PFSK-1 (cell line): ENCODE data around the gene SPIRE2.

Experiments used
- FOXP2 ChIP-seq: optimal IDR thresholded peaks from 2 replicates; pipeline ENCODE3; 2011; ENCODE audit warnings: borderline replicate concordance, control low read depth, inconsistent platforms; ENCODE audit not compliant: insufficient read depth; ENCODE audit errors: extremely low read length, extremely low read depth
- POLR2AphosphoS5 ChIP-seq: IDR thresholded peaks from 2 replicates; pipeline ENCODE4 v1.6.1; 2012; ENCODE audit warnings: low read depth, mild to moderate bottlenecking, control low read depth, low read length, moderate library complexity
- REST ChIP-seq, 2 experiments: IDR thresholded peaks; 2 replicates each; pipeline versions ENCODE4 v1.6.1 to v1.8.0; 2011 to 2012; ENCODE audit warnings: low read depth in 2 of 2, low read length in 2 of 2, control low read depth in 1 of 2, inconsistent platforms in 1 of 2, mild to moderate bottlenecking in 1 of 2, moderate library complexity in 1 of 2; ENCODE audit not compliant: insufficient read depth in 1 of 2
- SIN3A ChIP-seq: IDR thresholded peaks from 2 replicates; pipeline ENCODE4 v1.6.1; 2012; ENCODE audit warnings: mild to moderate bottlenecking, low read length, moderate library complexity, borderline replicate concordance; ENCODE audit not compliant: insufficient read depth
- TAF1 ChIP-seq: IDR thresholded peaks from 2 replicates; pipeline ENCODE4 v1.6.1; 2012; ENCODE audit warnings: low read length, control low read depth, borderline replicate concordance; ENCODE audit not compliant: insufficient read depth

Gene SPIRE2

DNA sequence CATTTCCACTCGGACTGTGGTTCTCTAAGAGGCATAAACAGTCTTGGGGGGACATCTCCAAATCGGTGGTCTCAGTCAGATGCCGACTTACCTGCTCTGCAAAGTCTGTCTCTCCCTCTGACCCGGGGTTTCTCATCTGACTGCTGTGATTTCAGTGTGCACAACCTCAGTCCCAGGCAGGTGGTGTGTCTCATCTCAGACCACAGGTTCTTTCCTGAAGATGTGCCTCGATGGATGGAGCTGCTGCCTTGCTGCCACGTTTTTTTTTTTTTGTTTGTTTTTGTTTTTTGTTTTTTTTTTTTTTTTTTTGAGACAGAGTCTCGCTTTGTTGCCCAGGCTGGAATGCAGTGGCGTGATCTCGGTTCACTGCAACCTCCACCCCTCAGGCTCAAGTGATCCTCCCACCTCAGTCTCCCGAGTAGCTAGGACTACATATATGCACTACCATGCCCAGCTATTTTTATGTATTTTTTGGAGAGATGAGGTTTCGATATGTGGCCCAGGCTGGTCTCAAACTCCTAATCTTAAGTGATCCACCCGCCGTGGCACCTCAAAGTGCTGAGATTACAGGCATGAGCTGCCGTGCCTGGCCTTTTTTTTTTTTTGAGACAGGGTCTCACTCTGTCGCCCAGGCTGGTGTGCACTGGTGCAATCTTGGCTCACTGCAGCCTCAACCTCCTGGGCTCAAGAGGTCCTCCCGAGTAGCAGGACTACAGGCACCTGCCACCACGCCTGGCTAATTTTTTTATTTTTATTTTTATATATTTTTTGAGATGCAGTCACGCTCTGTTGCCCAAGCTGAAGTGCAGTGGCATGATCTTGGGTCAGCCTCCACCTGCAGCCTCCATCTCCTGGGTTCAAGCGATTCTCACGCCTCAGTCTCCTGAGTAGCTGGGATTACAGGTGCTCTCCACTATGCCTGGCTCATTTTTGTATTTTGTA, 15.4 kb downstream of the SPIRE2 start:
- no peak for TF ChIP-seq POLR2AphosphoS5
- no peak for TF ChIP-seq SIN3A
- no peak for TF ChIP-seq REST (IDR thresholded peaks at IDR 0.05; ENCODE audit: insufficient read depth in 1 of 2, low read depth in 2 of 2, low read length in 2 of 2)
- no peak for TF ChIP-seq TAF1
- no peak for TF ChIP-seq FOXP2

DNA sequence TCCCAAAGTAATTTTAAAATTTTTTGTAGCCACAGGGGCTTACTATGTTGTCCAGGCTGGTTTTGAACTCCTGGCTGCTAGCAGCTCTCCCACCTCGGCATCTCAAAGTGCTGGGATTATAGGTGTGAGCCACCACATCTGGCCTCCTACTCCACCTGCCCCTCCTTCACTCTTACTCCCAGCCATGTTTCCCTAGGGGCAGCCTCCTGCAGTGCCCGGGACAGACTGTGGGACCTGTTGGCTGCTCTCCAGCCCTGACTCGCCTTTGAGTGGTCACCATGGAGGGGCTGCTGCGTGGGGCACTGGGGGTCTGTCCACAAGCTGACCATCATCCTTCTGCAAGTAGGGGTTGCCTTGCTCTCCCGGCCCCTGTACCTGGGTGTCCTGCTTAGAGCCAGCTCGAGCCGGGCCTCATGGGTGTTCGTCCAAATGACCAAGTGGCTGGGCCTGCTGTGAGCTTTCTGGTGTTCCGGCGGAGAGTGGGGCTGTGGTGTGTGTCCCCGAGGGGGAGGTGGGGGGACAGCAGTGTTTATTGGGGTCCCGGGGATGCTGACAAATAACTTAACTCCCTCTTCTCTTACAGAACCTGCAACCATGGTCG, 16.6 kb downstream of the SPIRE2 start:
- TF ChIP-seq SIN3A (no peak), REST (IDR thresholded peaks at IDR 0.05; ENCODE audit: insufficient read depth in 1 of 2, low read depth in 2 of 2, low read length in 2 of 2) (no peak), FOXP2 (no peak), TAF1 (no peak), POLR2AphosphoS5 (no peak)

GRCh38 chr16:89845417-89845816, 17.1 kb downstream of the SPIRE2 start:
- TF ChIP-seq SIN3A (no peak), POLR2AphosphoS5 (no peak)

DNA sequence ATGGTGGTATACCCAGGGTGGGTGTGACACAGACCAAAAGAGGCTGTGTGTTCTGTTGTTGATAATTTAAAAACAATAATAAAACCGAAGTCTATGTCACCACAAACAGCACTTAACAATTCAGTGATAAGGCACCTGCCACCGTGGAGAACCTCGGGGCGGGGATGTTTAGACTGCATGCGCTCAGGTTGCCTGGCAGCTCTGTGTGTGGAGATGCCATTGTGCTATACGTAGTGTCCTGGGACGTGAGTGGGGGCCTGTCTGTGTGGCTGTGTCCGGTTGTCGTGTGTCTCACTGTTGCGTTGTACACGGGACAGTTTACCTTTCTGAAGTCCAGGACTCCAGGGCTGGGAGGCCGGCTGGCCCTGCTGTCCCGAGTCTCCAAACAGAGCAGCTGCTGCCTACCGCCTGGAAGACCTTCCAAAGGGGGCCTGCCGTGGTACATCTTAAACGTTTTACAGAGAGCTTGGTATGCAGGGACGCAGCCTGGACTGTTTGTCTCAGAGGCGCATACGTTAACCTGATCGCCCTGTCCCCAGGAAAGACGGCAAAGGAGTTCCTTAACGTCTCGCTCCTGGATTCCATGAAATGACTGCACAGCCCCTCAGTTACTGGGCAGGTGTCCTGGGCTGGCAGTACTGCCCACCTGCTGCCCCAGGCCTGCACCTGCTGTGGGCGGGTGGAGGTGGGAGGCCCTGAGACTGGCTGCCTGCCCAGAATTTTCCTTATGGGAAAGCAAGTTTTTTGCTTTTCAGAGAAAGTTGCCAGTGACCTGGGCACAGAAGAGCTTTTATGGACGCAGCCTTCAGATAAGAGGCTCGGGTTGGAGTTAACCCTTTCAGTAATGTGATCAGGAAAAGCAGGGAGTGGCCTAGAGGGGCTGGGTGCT, 19.0 kb downstream of the SPIRE2 start:
- TF ChIP-seq TAF1 (no peak), POLR2AphosphoS5 (no peak), SIN3A (no peak), FOXP2 (no peak), REST (IDR thresholded peaks at IDR 0.05; ENCODE audit: insufficient read depth in 1 of 2, low read depth in 2 of 2, low read length in 2 of 2) (no peak)

- no peak for TF ChIP-seq TAF1
- no peak for TF ChIP-seq SIN3A
- no peak for TF ChIP-seq REST (IDR thresholded peaks at IDR 0.05; ENCODE audit: insufficient read depth in 1 of 2, low read depth in 2 of 2, low read length in 2 of 2)
- TF ChIP-seq FOXP2 = no peak
- TF ChIP-seq POLR2AphosphoS5 = no peak
Observed at GRCh38 chr16:89847940-89848297, 19.6 kb downstream of the SPIRE2 start.
